IMR-90 (cell line): ENCODE results near the gene MRTFA. TPM values are rescaled to one million over a fixed set of nuclear protein-coding genes. Genes with fewer than 3 reads are reported as not detected.

ENCODE experiments used
- ATAC-seq: fragments of 200-7000 bp; cut with Tn5 transposase; 2 replicates; pipeline ENCODE4 v1.9.1; 2020; ENCODE audit warnings: low read depth, mild to moderate bottlenecking, moderate library complexity
- BruUV-seq: library from RNA; stranded (reverse); fragments of 400-500 nt; replicated peaks from 2 replicates; lab custom pipeline; 2021; lab: Mats Ljungman, UMichigan
- CTCF ChIA-PET: fragments of 300-600 bp; formaldehyde crosslinking; extraction: SDS; loops from one replicate; lab custom pipeline; 2021; ENCODE audit warnings: antibody characterized with exemption; lab: Yijun Ruan, JAX
- POLR2A ChIA-PET: fragments of 300-600 bp; sonication (Branson Sonifier 250); formaldehyde crosslinking; loops from one replicate; lab custom pipeline; 2022; ENCODE audit warnings: antibody characterized with exemption; ENCODE audit not compliant: unreplicated experiment; lab: Charles Lee
- DNase-seq: peaks from one replicate; pipeline ENCODE4 v3.0.0; 2013
- H2AFZ ChIP-seq: replicated peaks from 2 replicates; pipeline ENCODE3; 2013; ENCODE audit warnings: low read length, mild to moderate bottlenecking; ENCODE audit not compliant: poor library complexity
- H2AK5ac ChIP-seq: 2 replicates; pipeline ENCODE4 v1.6.1; 2013; ENCODE audit warnings: low read depth, low read length, inconsistent platforms
- H2AK9ac ChIP-seq: replicated peaks from 2 replicates; pipeline ENCODE3; 2013; ENCODE audit warnings: mild to moderate bottlenecking, low read depth, low read length, moderate library complexity; ENCODE audit not compliant: poor library complexity
- H2BK120ac ChIP-seq: 2 replicates; pipeline ENCODE4 v1.6.1; 2013; ENCODE audit warnings: low read depth, low read length, inconsistent platforms
- H2BK15ac ChIP-seq: 3 replicates; pipeline ENCODE4 v1.6.1; 2013; ENCODE audit warnings: low read depth, low read length, inconsistent platforms
- H2BK20ac ChIP-seq: 2 replicates; pipeline ENCODE4 v1.6.1; 2013; ENCODE audit warnings: low read depth, mild to moderate bottlenecking, inconsistent platforms, low read length, moderate library complexity
- H2BK5ac ChIP-seq: 2 replicates; pipeline ENCODE4 v1.6.1; 2013; ENCODE audit warnings: mild to moderate bottlenecking, low read depth, low read length, inconsistent platforms; ENCODE audit not compliant: poor library complexity, severe bottlenecking
- H3K14ac ChIP-seq: replicated peaks from 2 replicates; pipeline ENCODE4 v1.6.1; 2013; ENCODE audit warnings: low read depth, low read length, inconsistent platforms
- H3K18ac ChIP-seq: 2 replicates; pipeline ENCODE4 v1.6.1; 2013; ENCODE audit warnings: low read depth, low read length, control low read depth
- H3K23ac ChIP-seq: 2 replicates; pipeline ENCODE4 v1.6.1; 2013; ENCODE audit warnings: low read depth, low read length, inconsistent platforms
- H3K27ac ChIP-seq: 2 replicates; pipeline ENCODE4 v1.5.1; 2013; ENCODE audit warnings: mild to moderate bottlenecking, control low read depth, low read length; ENCODE audit not compliant: insufficient read depth
- H3K27me3 ChIP-seq: 2 replicates; pipeline ENCODE4 v1.6.1; 2013; ENCODE audit warnings: low read length; ENCODE audit not compliant: control insufficient read depth, insufficient read depth
- H3K36me3 ChIP-seq: 2 replicates; pipeline ENCODE4 v1.6.1; 2013; ENCODE audit warnings: low read length, mixed read lengths; ENCODE audit not compliant: control insufficient read depth, insufficient read depth
- H3K4ac ChIP-seq: 2 replicates; pipeline ENCODE4 v1.6.1; 2013; ENCODE audit warnings: low read depth, low read length, inconsistent platforms
- H3K4me1 ChIP-seq: 2 replicates; pipeline ENCODE4 v1.6.1; 2013; ENCODE audit warnings: low read length, mixed read lengths; ENCODE audit not compliant: control insufficient read depth, insufficient read depth
- H3K4me2 ChIP-seq: 2 replicates; pipeline ENCODE4 v1.6.1; 2013; ENCODE audit warnings: low read depth, mild to moderate bottlenecking, control low read depth, low read length, moderate library complexity
- H3K4me3 ChIP-seq: 2 replicates; pipeline ENCODE4 v1.5.1; 2013; ENCODE audit warnings: low read depth, mild to moderate bottlenecking, control low read depth, low read length, moderate library complexity; ENCODE audit not compliant: insufficient read depth
- H3K56ac ChIP-seq: 2 replicates; pipeline ENCODE4 v1.6.1; 2013; ENCODE audit warnings: low read length, inconsistent platforms; ENCODE audit not compliant: insufficient read depth; ENCODE audit errors: extremely low read depth
- H3K79me1 ChIP-seq, 2 experiments: 2 replicates each; pipeline ENCODE4 v1.6.1; 2013; ENCODE audit warnings: low read length in 2 of 2, inconsistent platforms in 1 of 2, low read depth in 1 of 2
- H3K9ac ChIP-seq: 2 replicates; pipeline ENCODE4 v1.6.1; 2013; ENCODE audit warnings: low read depth, low read length, control low read depth
- H3K9me1 ChIP-seq: 2 replicates; pipeline ENCODE4 v1.6.1; 2013; ENCODE audit warnings: low read length, inconsistent platforms; ENCODE audit not compliant: insufficient read depth
- H3K9me3 ChIP-seq: 2 replicates; pipeline ENCODE4 v1.6.1; 2013; ENCODE audit warnings: low read length; ENCODE audit not compliant: control insufficient read depth, insufficient read depth
- H4K20me1 ChIP-seq: 2 replicates; pipeline ENCODE4 v1.6.1; 2013; ENCODE audit warnings: low read length, inconsistent platforms; ENCODE audit not compliant: insufficient read depth
- H4K5ac ChIP-seq: 2 replicates; pipeline ENCODE4 v1.6.1; 2013; ENCODE audit warnings: mild to moderate bottlenecking, low read depth, low read length, control low read depth
- H4K8ac ChIP-seq, 2 experiments: 2 replicates each; pipeline ENCODE4 v1.6.1; 2013; ENCODE audit warnings: low read depth in 2 of 2, low read length in 2 of 2, control low read depth in 1 of 2, inconsistent platforms in 1 of 2
- H4K91ac ChIP-seq: 2 replicates; pipeline ENCODE4 v1.6.1; 2013; ENCODE audit warnings: low read depth, low read length, inconsistent platforms; ENCODE audit not compliant: insufficient read depth
- BHLHE40 ChIP-seq: fragments of 150-350 bp; IDR thresholded peaks from 2 replicates; pipeline ENCODE4 v1.6.1; 2016; ENCODE audit warnings: mild to moderate bottlenecking, low read depth, low read length
- CEBPB ChIP-seq: IDR thresholded peaks from 2 replicates; pipeline ENCODE4 v1.6.1; 2012; ENCODE audit warnings: low read depth, low read length, improper control_type of control experiment
- CTCF ChIP-seq: conservative IDR thresholded peaks from 2 replicates; pipeline ENCODE4 v1.5.1; 2012; ENCODE audit warnings: mild to moderate bottlenecking, low read depth, low read length, improper control_type of control experiment
- MAZ ChIP-seq: IDR thresholded peaks from 2 replicates; pipeline ENCODE4 v1.6.1; 2012; ENCODE audit warnings: low read depth, mild to moderate bottlenecking, low read length, improper control_type of control experiment, moderate library complexity, borderline replicate concordance
- NFE2L2 ChIP-seq: fragments of 150-350 bp; IDR thresholded peaks from 2 replicates; pipeline ENCODE4 v1.6.1; 2016; ENCODE audit warnings: low read depth, mild to moderate bottlenecking, low read length
- RAD21 ChIP-seq: IDR thresholded peaks from 2 replicates; pipeline ENCODE4 v1.6.1; 2012; ENCODE audit warnings: low read length, improper control_type of control experiment
- SMC3 ChIP-seq: fragments of 150-350 bp; IDR thresholded peaks from 2 replicates; pipeline ENCODE4 v1.6.1; 2016; ENCODE audit warnings: low read depth, mild to moderate bottlenecking, antibody characterized with exemption, low read length, moderate library complexity
- WGBS, 2 experiments: methylation state at CpG; one replicate each; pipeline versions ENCODE4 v1.1.5 to v1.1.7; 2013; ENCODE audit warnings: missing lambda C conversion rate in 2 of 2; ENCODE audit not compliant: insufficient read length in 1 of 2; ENCODE audit errors: extremely low coverage in 2 of 2; 5-methylcytosine and 5-hydroxymethylcytosine counted together
- dilution Hi-C: fragments of 300-500 bp; cut with HindIII; formaldehyde crosslinking; loops from one replicate; pipeline ENCODE4 v1.14.3; 2018; ENCODE audit warnings: low sequenced_read_pairs; ENCODE audit not compliant: unreplicated experiment
- in situ Hi-C: fragments of 300-500 bp; cut with MboI; formaldehyde crosslinking; loops from 3 replicates; pipeline ENCODE4 v1.14.3; 2019; ENCODE audit warnings: low sequenced_read_pairs, inconsistent platforms, mixed read lengths
- intact Hi-C: fragments of 100-400 bp; cut with micrococcal nuclease; formaldehyde crosslinking; loops from 2 replicates; pipeline ENCODE4 v1.10.0; 2022
- polyA plus RNA-seq, 3 experiments: library from polyadenylated mRNA; depleted of rRNA; stranded (reverse); fragments of >200 nt; gene quantifications; 2 replicates each; pipeline ENCODE4 v1.2.3, GENCODE V29; 2012; ENCODE audit warnings: low replicate concordance in 1 of 3
- total RNA-seq: library from RNA; depleted of rRNA; stranded (reverse); fragments of >200 nt; gene quantifications from 2 replicates; pipeline ENCODE4 v1.2.3, GENCODE V29; 2012

Gene MRTFA
- total and polyA plus RNA-seq, 2 of the 4 experiments (the other 2 are of a cell fraction) = 12.5 to 17.2 TPM

- peaks cover 45 to 90% of the 10 kb centered on the region in 2 experiments for H3K79me1 ChIP-seq
- no peak overlapping the region for H2AK9ac ChIP-seq
- peak overlapping the region; percentile 76 for H3K27ac ChIP-seq
- WGBS, 2 experiments = 40% methylated on average over 1 of the region's 12 CpGs; no CpG with 5 or more reads in 1 of the 2 experiments
- peak overlapping the region; percentile 79 for H4K5ac ChIP-seq
- ChIA-PET CTCF (interaction anchor here (0.5 to 2.1 kb wide), 15 partner anchors 10 to 240 kb away, joined by 3 to 27 read pairs (median 5); no protein-coding TSS in a partner anchor), POLR2A (interaction anchor here (0.6 kb wide), 1 partner anchor 213 kb away, joined by 13 read pairs; no protein-coding TSS in a partner anchor)
- peak overlapping the region; percentile 76 for H3K9ac ChIP-seq
- peak overlapping the region; percentile 93 for H3K4ac ChIP-seq
- H3K23ac ChIP-seq = peak overlapping the region; percentile 70; the same call in 1 of the 2 replicates
- peak overlapping the region; percentile 85 for H3K4me2 ChIP-seq
- H2BK20ac ChIP-seq = peak overlapping the region; percentile 74
- in situ Hi-C loops = loop anchor here (25.0 kb wide), 1 partner anchor 451 kb away; no protein-coding TSS in a partner anchor
- H3K9me1 ChIP-seq = peaks cover 14% of the 10 kb centered on the region
- no peaks in the 10 kb centered on the region for H3K27me3 ChIP-seq
- peak overlapping the region; percentile 86 for H2BK120ac ChIP-seq
- no peak overlapping the region for H2AFZ ChIP-seq
- peak overlapping the region; percentile 89 for H4K91ac ChIP-seq
- peak overlapping the region; percentile 64; the same call in 1 of the 3 replicates for H2BK15ac ChIP-seq
- H4K8ac ChIP-seq = peak overlapping the region; percentile 34 to 79
- H3K36me3 ChIP-seq = peaks cover 15% of the 10 kb centered on the region
- DNase-seq = peak; percentile 74
- H3K56ac ChIP-seq = peak overlapping the region; percentile 82; the same call in 1 of the 2 replicates
- peaks cover 24% of the 10 kb centered on the region for H3K4me1 ChIP-seq
- peak overlapping the region; percentile 16; the same call in 1 of the 2 replicates for H3K4me3 ChIP-seq
- H4K20me1 ChIP-seq = peaks cover 14% of the 10 kb centered on the region
- H3K9me3 ChIP-seq = no peaks in the 10 kb centered on the region
- H2AK5ac ChIP-seq = peak overlapping the region; percentile 89
- peak overlapping the region; percentile 73 for H3K14ac ChIP-seq
- H3K18ac ChIP-seq = peak overlapping the region; percentile 64
- BruUV-seq = no TSS peak
- H2BK5ac ChIP-seq = peak overlapping the region; percentile 72
- intact Hi-C loops = loop anchor here (1.0 to 5.0 kb wide), 6 partner anchors 50 to 462 kb away; partner anchors contain the start of gene MRTFA
- TF ChIP-seq CTCF (peak; percentile 62), NFE2L2 (no peak), MAZ (no peak), RAD21 (peak; percentile 57), SMC3 (peak; percentile 34; the same call in 1 of the 2 replicates), BHLHE40 (peak; percentile 59), CEBPB (no peak)
- ATAC-seq = peak; percentile 64
- dilution Hi-C loops = no loop called here
These were observed 199.8 kb downstream of the MRTFA start for GRCh38 chr22:40436505-40437431.
